Measurements from ENCODE around the gene ERC2. TPM values are rescaled to one million over a fixed set of nuclear protein-coding genes. Genes with fewer than 3 reads are reported as not detected.

ERC2 gene
- total and polyA plus RNA-seq, 2 of the 13 experiments (the other 11 are each of a cell fraction or from before 2014, with no cell fraction given): 0.16 to 0.22 TPM

DNA sequence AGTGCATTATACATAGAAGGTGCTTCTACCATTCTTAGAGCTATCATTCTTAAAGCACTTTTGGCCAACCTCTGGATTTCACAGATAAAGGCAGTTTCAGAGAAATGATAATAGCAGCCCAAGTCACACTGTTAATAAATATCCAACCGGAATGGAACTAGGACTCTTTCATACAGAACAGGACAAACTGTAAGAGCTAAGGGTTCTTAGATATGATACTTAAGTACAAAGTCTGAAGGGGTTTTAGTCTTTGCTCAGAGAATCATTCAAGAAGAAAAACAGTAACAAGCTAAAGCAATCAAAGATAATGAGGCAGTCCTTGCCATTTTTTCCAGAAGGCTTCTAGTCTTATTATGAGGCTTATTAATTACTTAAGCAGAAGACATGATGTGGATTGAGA lies 239.0 kb downstream of the ERC2 start (continued):
- TF ChIP-seq ZIK1 (CRISPR knock-in tag; IDR thresholded peaks at IDR 0.05; ENCODE audit: borderline replicate concordance, low read depth): no peak
- no peak for TF ChIP-seq NR0B2 (CRISPR knock-in tag; IDR thresholded peaks at IDR 0.05)

GRCh38 chr3:56222866-56223265 lies 245.4 kb downstream of the ERC2 start:
- Histone ChIP-seq H3K4me2 (ENCODE audit: low read depth, low read length) (no peak overlapping the region), H3K27ac (ENCODE audit: extremely low read length, insufficient read depth, low read length) (no peak overlapping the region), H3K79me2 (ENCODE audit: insufficient read depth, low read length) (no peaks in the 10 kb centered on the region), H3K27me3 (ENCODE audit: control insufficient read depth in 1 of 2, insufficient read depth in 2 of 2, low read length in 2 of 2) (0 out of 5 replicates have a peak, but pooled peaks cover 0 to 6% of the 10 kb centered on the region in 2 experiments), H4K20me1 (ENCODE audit: insufficient read depth, low read length) (no peaks in the 10 kb centered on the region), H3K9ac (ENCODE audit: insufficient read depth, low read depth, low read length) (no peak overlapping the region), H3K4me3 (replicated peaks in 1 of 3; ENCODE audit: insufficient read depth in 1 of 3, low read depth in 2 of 3, low read length in 3 of 3) (no peak overlapping the region), H3K9me3 (ENCODE audit: low read length) (no peaks in the 10 kb centered on the region), H2AFZ (ENCODE audit: low read length) (no peak overlapping the region), H3K36me3 (replicated peaks in 1 of 2; ENCODE audit: control insufficient read depth in 1 of 2, insufficient read depth in 2 of 2, low read length in 2 of 2) (no peaks in the 10 kb centered on the region), H3K4me1 (ENCODE audit: insufficient read depth, low read length) (no peaks in the 10 kb centered on the region)
- DNase-seq (ENCODE audit: low spot score) (no peak), FAIRE-seq (no peak), ATAC-seq (no peak)
- CTCF ChIA-PET (ENCODE audit: low intra/inter-chr PET ratio, low total read pairs): no interaction called here
- POLR2A ChIA-PET: no interaction called here
- in situ Hi-C loops (cut with HindIII; ENCODE audit: extremely low pct_ligation_motif_present, low pct_unique_long_range_greater_than_20kb) (no loop called here), intact Hi-C loops (cut with micrococcal nuclease; ENCODE audit: unreplicated experiment) (no loop called here)
- 0% methylated on average over 2 of the region's 2 CpGs for WGBS (ENCODE audit: low lambda C conversion rate)
- no TSS peak for BruUV-seq (replicated peaks)
- no peak for TF ChIP-seq MAX (IDR thresholded peaks at IDR 0.05)
- TF ChIP-seq TBP (CRISPR knock-in tag; IDR thresholded peaks at IDR 0.05): no peak
- no peak for TF ChIP-seq ZFX (CRISPR knock-in tag; IDR thresholded peaks at IDR 0.05; ENCODE audit: low read depth)
- TF ChIP-seq, protein P1, sequence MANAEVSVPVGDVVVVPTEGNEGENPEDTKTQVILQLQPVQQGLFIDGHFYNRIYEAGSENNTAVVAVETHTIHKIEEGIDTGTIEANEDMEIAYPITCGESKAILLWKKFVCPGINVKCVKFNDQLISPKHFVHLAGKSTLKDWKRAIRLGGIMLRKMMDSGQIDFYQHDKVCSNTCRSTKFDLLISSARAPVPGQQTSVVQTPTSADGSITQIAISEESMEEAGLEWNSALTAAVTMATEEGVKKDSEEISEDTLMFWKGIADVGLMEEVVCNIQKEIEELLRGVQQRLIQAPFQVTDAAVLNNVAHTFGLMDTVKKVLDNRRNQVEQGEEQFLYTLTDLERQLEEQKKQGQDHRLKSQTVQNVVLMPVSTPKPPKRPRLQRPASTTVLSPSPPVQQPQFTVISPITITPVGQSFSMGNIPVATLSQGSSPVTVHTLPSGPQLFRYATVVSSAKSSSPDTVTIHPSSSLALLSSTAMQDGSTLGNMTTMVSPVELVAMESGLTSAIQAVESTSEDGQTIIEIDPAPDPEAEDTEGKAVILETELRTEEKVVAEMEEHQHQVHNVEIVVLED (CRISPR knock-in tag; IDR thresholded peaks at IDR 0.05; ENCODE audit: borderline replicate concordance): no peak
- TF ChIP-seq ZNF660 (CRISPR knock-in tag; IDR thresholded peaks at IDR 0.05; ENCODE audit: borderline replicate concordance, low read depth): no peak
- TF ChIP-seq SALL1 (CRISPR knock-in tag; IDR thresholded peaks at IDR 0.05): no peak
- TF ChIP-seq, protein P2, sequence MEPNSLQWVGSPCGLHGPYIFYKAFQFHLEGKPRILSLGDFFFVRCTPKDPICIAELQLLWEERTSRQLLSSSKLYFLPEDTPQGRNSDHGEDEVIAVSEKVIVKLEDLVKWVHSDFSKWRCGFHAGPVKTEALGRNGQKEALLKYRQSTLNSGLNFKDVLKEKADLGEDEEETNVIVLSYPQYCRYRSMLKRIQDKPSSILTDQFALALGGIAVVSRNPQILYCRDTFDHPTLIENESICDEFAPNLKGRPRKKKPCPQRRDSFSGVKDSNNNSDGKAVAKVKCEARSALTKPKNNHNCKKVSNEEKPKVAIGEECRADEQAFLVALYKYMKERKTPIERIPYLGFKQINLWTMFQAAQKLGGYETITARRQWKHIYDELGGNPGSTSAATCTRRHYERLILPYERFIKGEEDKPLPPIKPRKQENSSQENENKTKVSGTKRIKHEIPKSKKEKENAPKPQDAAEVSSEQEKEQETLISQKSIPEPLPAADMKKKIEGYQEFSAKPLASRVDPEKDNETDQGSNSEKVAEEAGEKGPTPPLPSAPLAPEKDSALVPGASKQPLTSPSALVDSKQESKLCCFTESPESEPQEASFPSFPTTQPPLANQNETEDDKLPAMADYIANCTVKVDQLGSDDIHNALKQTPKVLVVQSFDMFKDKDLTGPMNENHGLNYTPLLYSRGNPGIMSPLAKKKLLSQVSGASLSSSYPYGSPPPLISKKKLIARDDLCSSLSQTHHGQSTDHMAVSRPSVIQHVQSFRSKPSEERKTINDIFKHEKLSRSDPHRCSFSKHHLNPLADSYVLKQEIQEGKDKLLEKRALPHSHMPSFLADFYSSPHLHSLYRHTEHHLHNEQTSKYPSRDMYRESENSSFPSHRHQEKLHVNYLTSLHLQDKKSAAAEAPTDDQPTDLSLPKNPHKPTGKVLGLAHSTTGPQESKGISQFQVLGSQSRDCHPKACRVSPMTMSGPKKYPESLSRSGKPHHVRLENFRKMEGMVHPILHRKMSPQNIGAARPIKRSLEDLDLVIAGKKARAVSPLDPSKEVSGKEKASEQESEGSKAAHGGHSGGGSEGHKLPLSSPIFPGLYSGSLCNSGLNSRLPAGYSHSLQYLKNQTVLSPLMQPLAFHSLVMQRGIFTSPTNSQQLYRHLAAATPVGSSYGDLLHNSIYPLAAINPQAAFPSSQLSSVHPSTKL (CRISPR knock-in tag; IDR thresholded peaks at IDR 0.05): no peak
- TF ChIP-seq UBTF (CRISPR knock-in tag; IDR thresholded peaks at IDR 0.05): no peak
- no peak for TF ChIP-seq GMEB2 (CRISPR knock-in tag; IDR thresholded peaks at IDR 0.05; ENCODE audit: low read depth)
